ENCODE results near the gene RAVER1.
"Not testable (repeated sequence)": the region's sequence is repeated elsewhere in the genome, so short reads cannot be mapped to it uniquely, and the experiment has no call there.

RAVER1 gene

GRCh38 chr19:10344780-10345179 is 11.5 kb upstream of the RAVER1 start:
- DNase-seq (ENCODE audit: low read depth in 2 of 2, low spot score in 1 of 2) = no peak

DNA sequence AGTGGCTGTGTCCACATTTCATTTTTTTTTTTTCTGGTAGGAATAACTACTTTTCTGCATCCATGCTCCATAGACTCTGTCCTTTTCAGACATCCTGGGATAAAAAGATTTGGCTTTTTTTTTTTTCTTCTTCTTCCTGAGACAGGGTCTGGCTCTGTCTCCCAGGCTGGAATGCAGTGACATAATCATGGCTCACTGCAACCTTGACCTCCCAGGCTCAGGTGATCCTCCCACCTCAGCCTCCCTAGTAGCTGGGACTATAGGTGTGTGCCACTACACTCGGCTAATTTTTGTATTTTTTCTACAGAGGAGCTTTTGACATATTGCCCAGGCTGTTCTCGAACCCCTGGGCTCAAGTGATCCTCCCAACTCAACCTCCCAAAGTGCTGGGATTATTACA is 10.2 kb upstream of the RAVER1 start:
- no peak for DNase-seq (ENCODE audit: low read depth in 2 of 2, low spot score in 1 of 2)

GRCh38 chr19:10339977-10340376 is 6.6 kb upstream of the RAVER1 start:
- no peak for DNase-seq (ENCODE audit: low read depth in 2 of 2, low spot score in 1 of 2)

DNA sequence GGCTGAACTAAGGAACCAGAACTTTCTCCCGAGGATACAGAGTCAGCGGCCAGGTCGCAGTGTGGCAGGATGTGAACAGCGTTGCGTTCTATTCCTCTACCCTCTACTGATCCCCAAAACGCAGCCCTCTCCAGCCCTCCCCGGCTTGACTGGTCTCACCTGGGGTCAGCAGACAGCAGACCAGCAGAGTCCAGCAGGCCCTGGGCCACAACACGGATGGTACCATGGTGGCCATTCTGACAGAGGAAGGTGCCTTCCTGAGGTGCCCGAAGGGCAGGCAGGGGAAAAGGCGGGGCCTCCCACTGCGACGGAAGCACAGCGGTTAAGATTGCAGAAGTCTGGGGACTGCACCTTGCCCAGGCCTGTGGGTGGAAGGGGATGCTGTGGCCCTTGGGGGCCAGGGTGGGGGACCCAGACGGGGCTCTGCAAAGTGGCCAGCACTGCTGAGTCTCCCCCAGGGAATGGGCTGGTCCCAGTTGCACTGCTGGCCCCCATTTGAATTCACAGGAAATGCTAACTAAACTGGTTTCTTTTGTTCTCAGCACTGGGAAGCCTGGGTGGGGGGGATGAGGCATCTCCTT is 6.1 kb upstream of the RAVER1 start, which contains the start of gene ICAM3:
Gene ICAM3 (minus strand): TSS at position 245 of the 581 bp plus-strand sequence. CDS start 10 bp downstream, at position 235.
- peak in 1 of 2 donors; percentile 33 for DNase-seq (ENCODE audit: low read depth in 2 of 2, low spot score in 1 of 2)

- no peak for DNase-seq (ENCODE audit: low read depth in 2 of 2, low spot score in 1 of 2)
Measured at GRCh38 chr19:10338940-10339339, 5.6 kb upstream of the RAVER1 start.

DNA sequence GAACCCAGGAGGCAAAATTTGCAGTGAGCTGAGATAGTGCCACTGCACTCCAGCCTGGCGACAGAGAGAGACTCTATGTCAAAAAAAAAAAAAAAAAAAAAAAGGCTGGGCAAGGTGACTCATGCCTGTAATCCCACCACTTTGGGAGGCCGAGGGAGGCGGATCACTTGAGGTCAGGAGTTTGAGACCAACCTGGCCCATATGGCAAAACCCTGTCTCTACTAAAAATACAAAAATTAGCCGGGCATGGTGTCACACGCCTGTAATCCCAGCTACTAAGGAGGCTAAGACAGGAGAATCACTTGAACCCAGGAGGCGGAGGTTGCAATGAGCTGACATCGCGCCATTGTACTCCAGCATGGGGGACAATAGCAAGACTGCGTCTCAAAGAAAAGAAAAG is 3.4 kb upstream of the RAVER1 start:
- not testable (repeated sequence) for DNase-seq (ENCODE audit: low read depth in 2 of 2, low spot score in 1 of 2)

GRCh38 chr19:10335352-10335985 is 2.1 kb upstream of the RAVER1 start:
- no peak for DNase-seq (ENCODE audit: low read depth in 2 of 2, low spot score in 1 of 2)

- no peak for DNase-seq (ENCODE audit: low read depth in 2 of 2, low spot score in 1 of 2)
Measured at GRCh38 chr19:10334588-10335351, 1.4 kb upstream of the RAVER1 start.

DNA sequence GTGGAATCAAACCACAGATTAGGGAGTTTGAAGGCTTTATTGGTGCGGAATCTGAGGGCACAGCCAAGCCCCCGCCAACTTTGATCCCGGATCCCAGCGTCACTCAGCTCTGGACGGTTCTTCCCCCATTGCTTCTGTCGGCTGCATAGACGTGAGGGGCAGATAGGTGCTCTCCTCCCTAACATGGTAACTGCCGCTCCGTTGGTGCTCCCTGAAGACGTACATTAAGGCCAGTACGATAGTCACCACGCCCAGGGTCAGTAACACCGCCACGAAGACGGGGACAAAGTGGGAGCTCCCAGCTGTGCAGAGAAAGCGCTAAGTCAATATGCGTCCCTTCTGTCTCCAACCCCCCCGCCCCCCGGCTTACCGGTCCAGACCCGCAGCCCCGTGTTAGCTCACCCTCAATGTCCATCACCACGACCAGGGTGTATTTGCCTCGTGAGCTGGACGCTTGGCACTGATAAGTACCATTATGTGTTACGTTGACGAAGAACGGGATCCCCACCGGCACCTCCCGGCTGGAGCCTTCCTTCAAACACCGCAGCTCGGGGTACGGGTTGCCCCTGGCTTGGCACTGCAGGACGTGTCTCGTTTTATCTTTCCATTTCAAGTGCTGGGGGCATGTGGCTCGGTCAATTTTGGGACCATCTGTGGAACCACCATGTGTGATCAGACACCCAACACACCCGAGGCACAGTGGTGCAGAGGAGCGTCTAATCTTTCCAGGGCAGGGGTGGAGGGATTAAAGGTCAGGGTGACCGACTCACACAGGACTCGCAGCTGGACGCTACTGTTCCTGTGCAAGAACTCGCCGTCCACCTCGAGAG is 644 bp upstream of the RAVER1 start:
- no peak for DNase-seq (ENCODE audit: low read depth in 2 of 2, low spot score in 1 of 2)

DNA sequence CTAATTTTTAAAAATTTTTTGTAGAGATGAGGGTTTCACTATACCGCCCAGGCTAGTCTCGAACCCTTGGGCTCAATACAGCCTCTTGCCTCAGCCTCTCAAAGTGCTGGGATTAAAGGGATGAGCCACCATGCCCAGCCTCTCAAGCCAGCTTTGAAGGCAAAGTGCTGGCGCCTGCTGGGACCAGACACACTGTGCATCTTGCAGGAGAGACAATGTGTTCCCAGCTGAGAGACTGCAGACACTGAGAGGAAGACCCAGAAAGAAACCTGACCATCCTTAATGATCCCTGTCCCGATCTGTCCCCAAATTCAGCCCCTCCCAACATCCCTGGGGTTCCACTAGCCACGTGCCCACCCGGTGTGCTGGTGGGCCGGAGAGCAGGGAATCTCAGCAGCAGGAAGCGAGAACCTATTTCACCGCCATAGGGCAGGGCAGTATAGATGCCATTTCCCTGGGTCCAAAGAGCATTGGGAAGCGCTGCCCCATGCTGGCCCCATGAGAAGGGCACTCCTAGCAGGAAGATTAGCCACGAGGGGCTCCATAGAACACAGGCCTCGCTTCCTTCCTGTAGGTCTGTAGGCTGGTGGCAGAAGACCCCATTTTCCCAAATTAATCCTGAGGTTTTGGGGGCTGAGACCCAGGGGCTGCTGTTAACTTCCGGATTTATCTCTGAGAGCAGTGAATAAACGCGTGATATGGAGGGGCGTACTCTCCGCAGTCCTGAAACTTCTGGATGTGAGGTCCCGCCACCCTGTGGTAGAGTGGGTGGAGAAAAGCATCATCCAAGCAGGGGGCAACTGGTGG is 968 bp downstream of the RAVER1 start:
- DNase-seq (ENCODE audit: low read depth in 2 of 2, low spot score in 1 of 2) = no peak

DNA sequence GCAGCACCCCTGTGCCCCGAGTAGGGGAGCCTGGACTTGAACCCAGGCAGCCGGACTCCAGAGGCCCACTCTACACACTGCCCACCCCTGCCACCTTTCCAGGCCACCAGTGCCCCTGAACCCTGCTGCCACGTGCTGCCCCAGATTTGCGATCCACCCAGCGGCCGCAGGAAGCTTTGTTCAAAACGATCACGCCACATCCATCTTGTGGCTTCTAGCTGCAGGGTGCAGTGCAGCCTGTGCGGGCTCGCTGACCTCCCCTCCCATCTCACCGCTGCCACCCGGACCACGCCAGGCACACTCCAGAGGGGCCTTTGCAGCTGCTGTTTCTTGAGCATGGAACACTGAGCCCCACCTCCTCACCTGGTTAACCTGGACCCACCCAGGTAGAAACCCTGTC is 3.8 kb downstream of the RAVER1 start:
- no peak for DNase-seq (ENCODE audit: low read depth in 2 of 2, low spot score in 1 of 2)

GRCh38 chr19:10328558-10329429 is 4.5 kb downstream of the RAVER1 start:
- DNase-seq (ENCODE audit: low read depth in 2 of 2, low spot score in 1 of 2) = no peak

DNA sequence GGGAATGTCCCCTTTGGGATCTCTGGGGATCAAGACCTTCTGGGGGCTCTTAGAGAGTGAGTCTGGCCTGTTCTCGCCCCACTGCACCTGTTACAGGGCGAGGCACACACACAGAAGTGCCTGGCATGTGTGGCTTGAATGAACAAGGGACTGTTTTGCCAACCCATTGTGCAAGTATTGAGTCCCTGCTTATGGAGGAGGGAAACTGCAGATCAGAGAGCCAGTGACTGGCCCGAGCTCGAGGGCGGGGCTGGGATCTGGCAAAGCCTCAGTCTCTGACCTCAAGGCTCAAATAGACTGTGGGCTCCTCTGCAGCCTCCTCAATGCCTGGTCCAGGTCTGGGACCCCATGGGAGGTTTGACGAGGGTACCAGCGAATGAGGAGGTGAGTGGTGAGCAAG is 5.5 kb downstream of the RAVER1 start:
- no peak for DNase-seq (ENCODE audit: low read depth in 2 of 2, low spot score in 1 of 2)

DNA sequence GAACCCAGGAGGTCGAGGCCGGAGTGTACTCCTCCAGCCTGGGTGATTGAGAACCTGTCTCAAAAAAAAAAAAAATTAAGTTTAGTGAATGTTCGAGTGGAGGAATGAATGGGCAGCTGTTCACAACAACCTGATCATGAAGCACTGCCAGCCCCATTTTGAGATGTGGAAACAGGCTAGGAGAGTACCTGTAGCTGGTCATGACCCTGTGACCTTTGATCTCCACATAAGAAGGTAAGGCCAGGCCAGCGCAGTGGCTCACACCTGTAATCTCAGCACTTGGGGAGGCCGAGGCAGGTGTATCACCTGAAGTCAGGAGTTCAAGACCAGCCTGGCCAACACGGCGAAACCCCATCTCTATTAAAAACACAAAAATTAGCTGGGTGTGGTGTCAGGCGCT is 7.6 kb downstream of the RAVER1 start:
- DNase-seq (ENCODE audit: low read depth in 2 of 2, low spot score in 1 of 2) = no peak

DNA sequence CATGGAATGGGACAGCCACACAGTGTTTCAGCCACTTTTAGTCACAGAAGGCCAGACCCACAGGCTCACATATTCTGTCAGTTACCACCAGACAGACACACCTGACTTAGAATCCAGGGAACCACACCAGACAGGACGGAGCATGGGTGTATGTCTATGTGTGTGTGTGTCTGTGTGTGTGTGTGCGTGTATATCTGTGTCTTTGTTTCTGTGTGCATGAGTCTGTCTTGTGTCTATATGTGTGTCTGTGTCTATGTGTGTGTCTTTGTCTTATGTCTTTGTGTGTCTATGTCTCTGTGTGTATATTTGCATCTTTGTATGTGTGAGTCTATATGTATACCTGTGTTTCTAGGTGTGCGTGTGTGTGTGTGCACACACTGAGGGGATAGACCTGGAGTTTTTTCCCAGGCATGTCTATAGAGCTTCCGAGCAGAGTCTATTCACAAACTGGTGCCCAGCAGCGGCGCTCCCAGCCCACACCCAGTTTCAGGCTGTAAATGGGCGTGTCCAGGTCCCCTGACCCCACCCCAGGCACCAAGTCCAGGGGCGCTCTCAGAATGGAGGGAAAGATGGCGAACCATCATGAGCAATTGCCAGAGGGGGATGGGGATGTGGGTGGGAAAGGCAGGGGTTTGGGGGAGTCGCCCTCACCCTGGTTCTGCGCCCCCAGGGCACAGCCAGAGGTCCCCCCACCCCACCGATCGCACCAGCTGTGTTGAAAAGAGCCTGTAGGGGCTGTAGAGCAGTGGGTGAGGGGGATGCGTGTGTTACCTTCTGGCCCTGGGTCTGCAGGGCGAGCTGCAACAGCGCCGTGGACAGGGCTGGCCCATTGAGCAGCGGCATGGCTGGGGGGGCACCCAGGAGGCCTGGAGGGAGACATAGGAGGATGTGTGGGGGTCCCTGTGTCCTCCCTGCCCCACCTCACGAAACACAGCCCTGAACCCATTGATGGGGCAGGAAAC is 11.2 kb downstream of the RAVER1 start:
- no peak for DNase-seq (ENCODE audit: low read depth in 2 of 2, low spot score in 1 of 2)

GRCh38 chr19:10321417-10321797 is 11.9 kb downstream of the RAVER1 start:
- no peak for DNase-seq (ENCODE audit: low read depth in 2 of 2, low spot score in 1 of 2)

- no peak for DNase-seq (ENCODE audit: low read depth in 2 of 2, low spot score in 1 of 2)
Measured at GRCh38 chr19:10320602-10321416, 12.5 kb downstream of the RAVER1 start.

Measured in stimulated activated CD8-positive, alpha-beta memory T cell treated with anti-CD3 and anti-CD28 coated beads, Interleukin-4, amount 100 ng/mL, for 4 hours (primary cell).